PFSK-1 (cell line): ENCODE results near the gene CD81.

ENCODE experiments used
- POLR2AphosphoS5 ChIP-seq: IDR thresholded peaks from 2 replicates; pipeline ENCODE4 v1.6.1; 2012; ENCODE audit warnings: low read depth, mild to moderate bottlenecking, control low read depth, low read length, moderate library complexity
- SIN3A ChIP-seq: IDR thresholded peaks from 2 replicates; pipeline ENCODE4 v1.6.1; 2012; ENCODE audit warnings: mild to moderate bottlenecking, low read length, moderate library complexity, borderline replicate concordance; ENCODE audit not compliant: insufficient read depth
- TAF1 ChIP-seq: IDR thresholded peaks from 2 replicates; pipeline ENCODE4 v1.6.1; 2012; ENCODE audit warnings: low read length, control low read depth, borderline replicate concordance; ENCODE audit not compliant: insufficient read depth
- TF ChIP-seq, protein P1 (sequence below), 2 experiments: IDR thresholded peaks; 2 replicates each; pipeline versions ENCODE4 v1.6.1 to v1.8.0; 2011 to 2012; ENCODE audit warnings: low read depth in 2 of 2, low read length in 2 of 2, control low read depth in 1 of 2, inconsistent platforms in 1 of 2, mild to moderate bottlenecking in 1 of 2, moderate library complexity in 1 of 2; ENCODE audit not compliant: insufficient read depth in 1 of 2

- TF ChIP-seq TAF1 (no peak), SIN3A (no peak), POLR2AphosphoS5 (no peak)
- TF ChIP-seq, protein P1, sequence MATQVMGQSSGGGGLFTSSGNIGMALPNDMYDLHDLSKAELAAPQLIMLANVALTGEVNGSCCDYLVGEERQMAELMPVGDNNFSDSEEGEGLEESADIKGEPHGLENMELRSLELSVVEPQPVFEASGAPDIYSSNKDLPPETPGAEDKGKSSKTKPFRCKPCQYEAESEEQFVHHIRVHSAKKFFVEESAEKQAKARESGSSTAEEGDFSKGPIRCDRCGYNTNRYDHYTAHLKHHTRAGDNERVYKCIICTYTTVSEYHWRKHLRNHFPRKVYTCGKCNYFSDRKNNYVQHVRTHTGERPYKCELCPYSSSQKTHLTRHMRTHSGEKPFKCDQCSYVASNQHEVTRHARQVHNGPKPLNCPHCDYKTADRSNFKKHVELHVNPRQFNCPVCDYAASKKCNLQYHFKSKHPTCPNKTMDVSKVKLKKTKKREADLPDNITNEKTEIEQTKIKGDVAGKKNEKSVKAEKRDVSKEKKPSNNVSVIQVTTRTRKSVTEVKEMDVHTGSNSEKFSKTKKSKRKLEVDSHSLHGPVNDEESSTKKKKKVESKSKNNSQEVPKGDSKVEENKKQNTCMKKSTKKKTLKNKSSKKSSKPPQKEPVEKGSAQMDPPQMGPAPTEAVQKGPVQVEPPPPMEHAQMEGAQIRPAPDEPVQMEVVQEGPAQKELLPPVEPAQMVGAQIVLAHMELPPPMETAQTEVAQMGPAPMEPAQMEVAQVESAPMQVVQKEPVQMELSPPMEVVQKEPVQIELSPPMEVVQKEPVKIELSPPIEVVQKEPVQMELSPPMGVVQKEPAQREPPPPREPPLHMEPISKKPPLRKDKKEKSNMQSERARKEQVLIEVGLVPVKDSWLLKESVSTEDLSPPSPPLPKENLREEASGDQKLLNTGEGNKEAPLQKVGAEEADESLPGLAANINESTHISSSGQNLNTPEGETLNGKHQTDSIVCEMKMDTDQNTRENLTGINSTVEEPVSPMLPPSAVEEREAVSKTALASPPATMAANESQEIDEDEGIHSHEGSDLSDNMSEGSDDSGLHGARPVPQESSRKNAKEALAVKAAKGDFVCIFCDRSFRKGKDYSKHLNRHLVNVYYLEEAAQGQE (IDR thresholded peaks at IDR 0.05; ENCODE audit: insufficient read depth in 1 of 2, low read depth in 2 of 2, low read length in 2 of 2): no peak
Observed at GRCh38 chr11:2399488-2400068, 22.5 kb downstream of the CD81 start.
